T-helper 2 cell (primary cell): ENCODE results near the gene MRTFB.
A peak's percentile ranks its signal among the peaks of the same experiment; 100 is the strongest.

Experiments
- DNase-seq, 5 experiments: peaks; one replicate each; pipeline versions ENCODE4 v3.0.0 to v3.0.0-alpha.2; 2012 to 2022

Gene MRTFB

GRCh38 chr16:14240964-14241363 lies 169.8 kb downstream of the MRTFB start:
- DNase-seq = no peak

DNA sequence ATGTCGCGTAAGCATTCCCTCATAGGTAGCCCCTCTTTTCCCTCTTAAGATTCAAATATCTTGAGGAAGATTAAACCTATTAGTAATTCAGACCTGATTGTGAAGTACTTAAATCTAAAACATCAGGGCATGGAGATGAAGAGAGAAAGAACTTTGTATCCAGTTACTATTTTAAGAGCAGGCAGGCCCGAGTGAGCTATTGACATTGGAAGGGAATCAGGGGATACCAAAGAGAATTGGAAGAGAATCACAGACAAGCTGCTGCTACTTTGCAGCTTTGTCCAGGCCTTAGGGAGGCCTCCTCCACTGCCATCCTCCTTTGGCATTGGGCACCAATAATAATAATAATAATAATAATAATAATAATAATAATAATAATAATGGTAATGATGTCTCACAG lies 170.5 kb downstream of the MRTFB start:
- DNase-seq = no peak

DNA sequence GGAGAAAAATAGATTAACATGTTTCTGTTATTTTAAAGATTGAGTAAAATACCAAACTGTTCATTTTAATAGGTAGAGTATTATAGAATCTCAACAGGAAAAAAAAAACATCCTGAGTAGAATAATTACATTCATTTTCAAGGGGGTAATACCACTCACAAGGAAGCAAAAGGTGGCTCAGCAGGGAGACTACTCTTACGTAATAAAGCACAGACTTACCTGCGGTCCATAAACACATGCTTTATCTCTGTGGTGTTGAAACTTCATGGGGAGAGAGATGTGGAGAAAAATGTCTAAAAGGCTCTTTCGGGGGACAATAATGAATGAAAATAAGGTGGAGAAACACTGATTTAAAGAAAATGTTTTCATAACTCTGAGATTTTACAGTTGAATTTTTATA lies 171.7 kb downstream of the MRTFB start:
- no peak for DNase-seq

DNA sequence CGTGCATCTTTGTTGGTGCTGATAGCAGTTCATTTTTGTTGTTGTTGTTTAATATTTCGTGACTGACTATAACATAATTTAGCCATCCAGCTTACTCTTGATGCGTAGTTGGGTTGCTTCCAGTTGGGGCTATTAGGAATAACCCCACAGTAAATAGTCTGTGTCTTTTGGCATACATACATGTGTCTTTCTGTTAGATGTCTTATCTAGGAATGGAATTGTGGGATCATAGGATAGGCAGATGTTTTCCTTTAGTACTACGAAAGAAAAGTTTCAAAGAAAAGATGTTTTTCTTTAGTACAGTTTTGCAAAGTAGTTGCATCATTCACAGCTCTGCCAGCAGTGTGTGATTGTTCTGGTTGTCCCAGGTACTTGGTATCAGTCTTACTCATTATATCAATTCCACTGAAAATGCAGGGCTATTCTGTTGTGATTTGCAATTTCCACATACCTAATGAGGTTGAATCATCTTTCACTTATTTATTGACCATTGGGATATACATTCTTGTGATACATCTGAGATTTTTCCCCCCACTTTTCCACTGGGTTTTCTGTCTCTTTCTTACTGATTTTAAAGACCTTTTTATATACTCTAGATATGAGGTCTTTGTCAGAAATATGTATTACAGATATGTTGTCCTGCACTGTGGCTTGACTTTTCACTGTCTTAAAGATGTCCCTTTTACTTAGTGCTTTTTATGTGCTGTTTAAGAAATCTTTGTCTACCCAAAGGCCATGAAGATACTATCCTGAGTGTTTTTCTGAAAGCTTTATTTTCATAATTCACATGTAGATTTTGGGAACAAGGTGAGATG lies 173.3 kb downstream of the MRTFB start:
- DNase-seq = no peak

GRCh38 chr16:14248791-14249190 lies 177.7 kb downstream of the MRTFB start:
- DNase-seq = no peak

- peak in 4 of 5 experiments; percentile 7 to 51 (median 16) for DNase-seq
Measured at GRCh38 chr16:14249291-14250032, 178.3 kb downstream of the MRTFB start.

DNA sequence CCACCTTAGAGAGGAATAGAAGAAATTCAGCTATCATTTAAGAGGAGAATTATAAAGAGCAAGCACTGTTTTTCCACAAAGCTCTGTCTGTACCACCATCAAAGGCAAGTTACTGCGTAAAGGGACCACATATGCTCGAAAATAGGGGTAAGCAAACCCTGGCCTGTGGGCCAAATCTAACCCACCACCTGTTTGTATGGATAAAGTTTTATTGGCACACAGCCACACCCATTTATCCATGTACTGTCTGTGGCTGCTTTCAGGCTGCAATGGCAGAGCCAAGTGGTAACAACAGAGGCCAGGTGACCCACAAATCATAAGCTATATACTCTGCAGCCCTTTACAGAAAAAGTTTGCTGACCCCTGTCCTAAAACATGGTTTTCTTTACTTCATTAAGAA lies 180.3 kb downstream of the MRTFB start:
- no peak for DNase-seq

- DNase-seq = no peak
Measured at GRCh38 chr16:14252860-14253259, 181.7 kb downstream of the MRTFB start.

DNA sequence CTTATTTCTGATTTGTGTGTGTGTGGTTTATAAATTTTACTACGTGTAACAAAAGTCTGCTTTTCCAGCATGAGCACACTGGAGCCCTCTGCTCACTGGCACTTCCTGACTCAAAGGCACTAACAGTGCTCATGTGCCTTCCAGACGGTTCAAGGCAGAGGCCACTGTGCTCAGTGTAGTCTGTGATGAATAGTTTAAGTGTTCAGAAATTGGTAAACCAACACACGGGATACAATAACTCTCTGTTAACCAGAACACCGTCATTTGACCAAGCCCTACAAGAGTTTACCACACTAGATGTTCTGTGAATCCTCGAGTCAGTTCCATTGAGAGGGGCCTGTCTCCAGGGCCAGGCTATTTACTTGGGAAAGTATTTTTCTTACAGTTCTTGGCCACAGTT lies 191.9 kb downstream of the MRTFB start:
- DNase-seq = no peak

- no peak for DNase-seq
Measured at GRCh38 chr16:14263769-14264168, 192.7 kb downstream of the MRTFB start.

- DNase-seq = no peak
Measured at GRCh38 chr16:14264327-14264943, 193.3 kb downstream of the MRTFB start.

DNA sequence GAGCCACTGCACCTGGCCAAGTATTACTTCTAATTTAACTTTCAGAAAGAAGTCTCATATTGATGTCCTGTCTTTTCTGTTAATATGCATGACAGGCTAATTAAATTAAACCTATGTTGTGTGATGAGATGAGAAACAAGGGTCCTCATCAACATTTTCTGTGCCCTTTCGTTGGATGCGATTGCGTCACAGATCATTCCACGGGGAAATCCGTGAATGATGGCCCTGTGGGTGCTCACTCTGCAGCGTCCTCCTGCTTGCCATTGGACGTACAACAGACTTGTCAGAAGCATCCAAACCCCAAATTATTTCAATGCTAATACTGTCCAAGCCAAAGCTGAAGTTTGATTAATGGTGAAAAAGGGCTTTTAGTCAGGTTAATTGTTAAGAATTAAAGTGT lies 197.0 kb downstream of the MRTFB start:
- no peak for DNase-seq

- no peak for DNase-seq
Measured at GRCh38 chr16:14275934-14276333, 204.8 kb downstream of the MRTFB start.

GRCh38 chr16:14278749-14279148 lies 207.6 kb downstream of the MRTFB start:
- no peak for DNase-seq

DNA sequence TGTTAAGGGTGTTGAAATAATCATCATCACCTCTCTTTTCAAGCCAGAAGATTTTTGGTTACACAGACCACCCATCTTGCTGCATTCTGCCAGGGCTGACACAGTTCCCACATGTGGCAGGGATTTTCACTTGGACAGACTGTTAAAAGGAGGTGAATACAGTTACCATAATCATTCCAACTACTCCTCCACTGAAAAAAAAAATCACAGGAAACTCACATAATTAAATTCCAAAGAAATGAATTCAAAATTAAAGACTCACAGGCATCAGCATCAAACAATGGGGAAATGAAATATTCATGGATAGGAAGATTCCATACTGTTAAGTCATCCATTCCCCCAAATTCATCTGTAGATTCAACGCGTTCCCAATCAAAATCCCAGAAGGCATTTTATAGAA lies 209.4 kb downstream of the MRTFB start:
- DNase-seq = no peak

DNA sequence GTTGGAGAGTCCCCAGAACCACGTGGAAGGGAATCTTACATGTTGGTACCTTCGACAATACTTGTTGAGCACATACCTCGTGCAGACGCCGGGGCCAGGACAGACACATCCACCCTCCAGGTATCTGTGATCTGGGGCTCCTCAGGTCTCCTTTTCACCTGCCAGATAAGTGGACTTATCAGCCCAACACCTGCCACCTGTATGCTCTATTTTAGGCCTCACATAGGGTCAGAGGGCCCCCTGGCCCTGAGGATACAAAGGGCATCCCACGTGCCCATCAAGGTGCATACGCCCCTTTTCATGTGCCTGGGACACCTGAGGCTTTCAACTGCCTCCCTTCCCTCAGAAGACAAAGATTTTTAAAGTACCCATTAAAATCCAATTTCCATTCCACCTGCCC lies 212.7 kb downstream of the MRTFB start:
- no peak for DNase-seq

GRCh38 chr16:14284371-14284770 lies 213.3 kb downstream of the MRTFB start:
- no peak for DNase-seq

DNA sequence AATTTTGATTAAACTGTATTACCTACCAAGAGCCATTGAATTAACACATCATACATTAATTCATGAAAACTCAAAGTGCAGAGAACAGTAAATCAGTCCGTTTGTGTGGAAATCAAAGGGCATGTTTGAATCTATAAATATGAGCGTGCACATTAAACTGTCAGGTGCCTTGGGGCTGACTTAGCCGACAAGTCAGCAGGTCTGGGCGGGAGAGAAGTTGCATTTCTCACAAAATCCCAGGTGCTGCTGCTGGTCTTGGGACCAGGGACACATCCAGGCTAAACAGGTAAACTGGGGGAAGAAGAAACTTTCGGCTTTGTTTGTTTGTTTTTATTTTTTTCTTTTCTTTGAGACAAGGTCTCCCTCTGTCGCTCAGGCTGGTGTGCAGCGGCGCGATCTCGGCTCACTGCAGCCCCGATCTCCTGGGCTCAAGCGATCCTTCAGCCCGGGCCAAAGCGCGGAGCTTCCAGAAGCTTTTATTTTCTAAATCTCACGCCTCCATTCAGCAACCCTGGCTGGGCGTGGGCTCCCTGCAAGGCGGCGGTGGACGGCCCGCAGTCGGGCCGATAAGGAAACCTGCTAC lies 213.9 kb downstream of the MRTFB start:
- peak in 1 of 5 experiments; percentile 83 for DNase-seq

DNA sequence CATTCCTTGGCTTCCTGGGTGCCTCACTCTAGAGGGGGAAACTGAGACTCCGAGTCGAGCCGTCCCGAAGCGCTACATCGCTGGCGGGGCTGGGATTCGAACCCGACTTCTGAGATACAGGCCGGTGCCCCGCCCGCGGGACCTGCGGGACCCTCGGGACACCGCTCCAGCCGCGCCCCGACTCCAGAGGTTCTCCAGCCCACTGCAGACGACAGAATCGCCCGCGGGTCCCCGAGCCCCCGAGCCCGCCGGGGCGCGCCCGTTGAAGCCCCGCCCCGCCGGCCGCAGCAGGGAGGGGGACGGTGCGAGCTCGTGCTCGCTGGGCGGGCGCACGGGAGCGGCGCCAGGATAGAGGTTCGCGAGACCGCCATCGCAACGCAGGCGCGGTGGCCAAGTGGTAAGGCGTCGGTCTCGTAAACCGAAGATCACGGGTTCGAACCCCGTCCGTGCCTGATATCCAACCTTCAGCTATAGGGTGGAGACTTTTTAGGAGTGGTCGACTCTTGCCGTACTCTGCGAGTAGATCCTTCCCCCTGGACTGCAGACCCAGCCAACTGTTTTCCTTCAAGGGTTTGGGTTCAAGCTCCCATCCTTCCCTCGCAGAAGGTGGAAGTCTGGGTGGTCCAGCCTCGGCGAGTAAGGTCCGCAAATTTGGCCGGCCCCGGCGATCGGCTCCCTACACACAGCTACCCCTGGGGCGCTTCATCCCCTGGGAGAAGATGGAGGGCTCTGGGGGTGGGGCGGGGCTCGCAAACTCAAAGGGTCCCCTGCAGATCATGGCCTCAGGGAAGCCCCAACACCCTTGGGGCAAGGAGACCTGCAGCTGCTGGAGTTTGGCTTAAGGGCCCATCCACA lies 214.6 kb downstream of the MRTFB start:
- DNase-seq = peak; percentile 87 to 92 (median 91)

DNA sequence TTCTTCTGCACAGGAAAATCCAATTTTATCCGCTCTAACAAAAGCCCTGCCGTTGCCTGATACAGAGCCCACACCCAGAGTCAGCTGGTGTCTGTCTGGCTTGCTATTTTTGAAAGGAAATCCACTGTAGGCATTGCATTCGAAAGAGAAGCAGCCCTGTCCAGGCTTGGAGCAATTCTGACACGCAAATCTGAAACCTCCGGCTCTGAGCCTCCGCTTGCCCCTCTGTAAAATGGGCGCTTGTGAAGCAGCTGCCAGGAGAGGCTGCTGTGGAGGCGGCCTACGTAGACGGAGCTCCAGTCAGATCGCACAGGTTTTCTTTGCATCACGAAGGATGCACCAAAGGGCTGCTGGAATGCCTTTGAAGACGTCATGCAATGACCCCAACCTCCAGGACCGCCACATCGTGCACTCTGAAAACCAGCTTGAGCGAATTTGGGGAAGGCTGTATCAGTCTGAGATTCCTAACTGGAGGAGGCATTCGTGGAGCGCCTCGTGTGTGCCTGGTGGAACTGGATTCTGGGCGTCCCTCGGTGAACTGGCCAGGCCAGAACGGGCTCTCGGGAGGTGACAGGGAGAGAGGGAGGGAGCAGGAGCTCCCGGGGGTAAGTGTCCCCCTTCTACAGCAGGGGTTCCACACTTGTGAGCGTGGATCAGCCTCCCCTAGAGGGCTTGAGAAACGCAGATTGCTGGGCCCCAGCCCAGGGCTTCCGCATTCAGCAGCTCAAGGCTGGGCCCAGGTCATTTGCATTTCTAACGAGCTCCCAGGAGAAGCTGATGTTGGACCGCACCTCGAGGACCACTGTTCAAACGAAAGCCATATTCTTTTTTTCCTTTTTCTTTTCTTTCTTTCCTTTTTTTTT lies 215.5 kb downstream of the MRTFB start:
- DNase-seq = peak in 3 of 5 experiments; percentile 32 to 69 (median 41)

DNA sequence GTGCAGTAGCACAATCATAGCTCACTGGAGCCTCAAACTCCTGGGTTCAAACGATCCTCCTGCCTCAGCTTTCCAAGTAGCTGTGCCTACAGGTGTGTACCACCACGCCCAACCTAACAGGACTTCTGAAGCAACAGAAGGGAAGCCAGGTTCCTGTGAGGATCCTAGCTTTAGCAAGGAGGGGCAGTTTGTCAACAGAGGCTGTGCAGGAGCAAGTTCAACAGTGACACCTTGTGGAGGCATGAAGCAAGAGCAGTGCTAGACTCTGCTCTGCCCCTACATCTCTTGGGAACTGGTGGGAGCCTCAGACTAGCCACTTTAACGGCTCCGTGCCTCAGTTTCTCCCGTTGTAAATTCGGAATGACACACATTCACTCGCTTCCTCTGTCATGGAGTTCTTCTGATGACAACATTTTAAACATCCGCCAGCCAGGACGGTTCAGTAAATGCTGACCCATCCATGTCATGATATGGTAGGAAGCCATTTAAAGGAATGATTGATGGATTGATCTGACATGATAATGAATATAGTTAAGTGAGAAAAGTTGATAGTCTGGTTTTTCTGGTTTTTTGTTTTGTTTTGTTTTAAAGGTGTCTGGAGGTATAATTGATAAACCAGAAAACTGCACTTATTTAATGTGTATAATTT lies 218.7 kb downstream of the MRTFB start:
- DNase-seq = peak in 1 of 5 experiments; percentile 53
